Caki2 (cell line): ENCODE data around the gene NUP93. TPM values are rescaled to one million over a fixed set of nuclear protein-coding genes. Genes with fewer than 3 reads are reported as not detected.
A peak's percentile ranks its signal among the peaks of the same experiment; 100 is the strongest.
"Not testable (repeated sequence)": the region's sequence is repeated elsewhere in the genome, so short reads cannot be mapped to it uniquely, and the experiment has no call there.

Experiments used
- DNase-seq: peaks from one replicate; pipeline ENCODE4 v3.0.0-alpha.2; 2015; ENCODE audit warnings: low read depth
- in situ Hi-C: cut with HindIII; loops from 2 replicates; pipeline ENCODE4 v1.10.0; 2016; ENCODE audit warnings: low sequenced_read_pairs, low pct_unique_long_range_greater_than_20kb, mixed read lengths
- total RNA-seq: library from RNA; depleted of rRNA; stranded (reverse); fragments of >200 nt; shearing (Covaris generic); gene quantifications from 2 replicates; pipeline ENCODE4 v1.2.3, GENCODE V29; 2014; ENCODE audit warnings: low replicate concordance

The NUP93 gene
- total RNA-seq, 1 experiment from 2014 or later: 46.4 TPM

DNA sequence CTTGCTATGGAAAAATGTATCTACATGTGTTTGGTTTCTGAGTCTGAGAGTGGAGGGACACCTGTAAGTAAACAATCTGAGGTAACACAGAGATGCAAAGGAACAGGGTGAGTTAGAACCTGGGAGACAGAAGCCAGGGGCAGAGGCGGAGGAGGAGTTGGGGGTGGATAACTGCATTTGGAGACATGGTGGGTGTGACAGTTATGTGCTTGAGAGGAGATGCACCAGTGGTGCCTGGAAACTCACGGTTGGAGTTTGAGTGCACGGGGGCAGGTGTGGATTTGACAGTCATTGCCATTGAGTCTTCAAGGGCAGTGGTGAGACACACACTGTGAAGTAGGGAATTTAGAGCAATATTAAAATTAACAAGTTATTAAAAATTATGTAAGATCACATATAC lies 6.5 kb downstream of the NUP93 start:
- in situ Hi-C loops: no loop called here
- DNase-seq: no peak

GRCh38 chr16:56737539-56737938 lies 7.6 kb downstream of the NUP93 start:
- no peak for DNase-seq
- in situ Hi-C loops: no loop called here

DNA sequence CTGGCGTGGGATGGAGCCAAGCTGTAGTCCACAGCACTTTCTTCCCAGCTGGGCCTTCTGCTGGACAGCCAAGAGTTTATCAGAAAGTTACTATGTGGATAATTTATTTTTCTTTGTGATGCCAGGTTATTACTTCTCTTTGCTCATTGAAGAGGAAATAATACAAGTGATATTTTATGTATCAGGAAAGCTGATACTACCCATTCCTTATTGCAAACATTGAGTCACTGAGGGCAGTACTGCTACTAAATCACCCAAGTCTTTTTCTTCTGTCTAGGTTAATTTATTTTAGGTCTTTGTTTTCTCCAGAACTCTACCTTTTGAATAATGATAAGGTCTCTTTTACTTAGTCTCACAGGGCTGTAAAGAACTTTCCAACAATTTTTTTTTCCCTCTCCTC lies 8.3 kb downstream of the NUP93 start:
- DNase-seq: no peak
- in situ Hi-C loops: no loop called here

GRCh38 chr16:56739378-56739777 lies 9.4 kb downstream of the NUP93 start:
- in situ Hi-C loops, DNase-seq: not testable (repeated sequence)

DNA sequence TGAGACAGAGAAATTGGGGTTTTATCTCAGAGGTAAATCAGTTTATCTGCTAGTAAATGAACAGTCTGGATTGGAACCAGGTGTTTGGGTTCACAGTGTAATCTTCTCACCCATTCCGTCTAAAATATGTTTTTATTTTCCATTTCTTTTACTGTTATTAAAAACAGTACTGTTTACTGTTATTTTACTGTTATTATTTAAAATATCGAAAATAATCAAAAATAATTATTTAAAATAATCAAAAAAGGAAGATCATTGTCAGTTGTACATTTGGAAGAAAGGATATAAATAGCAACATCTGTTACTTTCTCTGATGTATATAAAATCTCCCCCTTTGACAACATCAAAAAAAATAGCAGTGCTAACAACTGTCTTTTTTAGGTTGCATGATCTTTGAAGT lies 11.5 kb downstream of the NUP93 start:
- no peak for DNase-seq
- in situ Hi-C loops: no loop called here

GRCh38 chr16:56742030-56742984 lies 12.4 kb downstream of the NUP93 start:
- peak; percentile 50 for DNase-seq
- in situ Hi-C loops: no loop called here

- in situ Hi-C loops: no loop called here
- no peak for DNase-seq
These were observed 13.9 kb downstream of the NUP93 start for GRCh38 chr16:56743840-56744239.

- in situ Hi-C loops: no loop called here
- DNase-seq: no peak
These were observed 15.2 kb downstream of the NUP93 start for GRCh38 chr16:56744996-56745640.

- DNase-seq: no peak
- in situ Hi-C loops: no loop called here
These were observed 17.6 kb downstream of the NUP93 start for GRCh38 chr16:56747486-56748045.

GRCh38 chr16:56748191-56748590 lies 18.3 kb downstream of the NUP93 start:
- no peak for DNase-seq
- in situ Hi-C loops: no loop called here

DNA sequence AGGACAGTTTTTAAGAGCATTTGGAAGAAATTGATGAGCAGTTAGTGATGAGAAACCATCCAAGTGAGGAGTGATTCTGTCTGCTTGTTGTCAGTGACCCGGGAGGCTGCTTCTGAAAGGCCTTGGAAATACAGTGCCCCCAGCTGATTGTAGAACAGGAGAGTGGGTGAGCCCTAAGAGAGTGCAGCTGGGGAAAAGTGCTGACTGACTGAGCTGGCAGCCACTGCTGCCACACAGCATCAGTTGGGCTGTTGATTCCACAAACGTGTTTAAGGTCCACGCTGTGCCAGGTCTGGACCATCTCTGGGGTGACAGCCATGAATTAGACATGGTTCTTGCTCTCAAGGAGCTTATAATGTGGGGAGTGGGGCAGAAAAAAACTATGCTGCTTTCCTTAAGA lies 18.9 kb downstream of the NUP93 start:
- in situ Hi-C loops: no loop called here
- no peak for DNase-seq

DNA sequence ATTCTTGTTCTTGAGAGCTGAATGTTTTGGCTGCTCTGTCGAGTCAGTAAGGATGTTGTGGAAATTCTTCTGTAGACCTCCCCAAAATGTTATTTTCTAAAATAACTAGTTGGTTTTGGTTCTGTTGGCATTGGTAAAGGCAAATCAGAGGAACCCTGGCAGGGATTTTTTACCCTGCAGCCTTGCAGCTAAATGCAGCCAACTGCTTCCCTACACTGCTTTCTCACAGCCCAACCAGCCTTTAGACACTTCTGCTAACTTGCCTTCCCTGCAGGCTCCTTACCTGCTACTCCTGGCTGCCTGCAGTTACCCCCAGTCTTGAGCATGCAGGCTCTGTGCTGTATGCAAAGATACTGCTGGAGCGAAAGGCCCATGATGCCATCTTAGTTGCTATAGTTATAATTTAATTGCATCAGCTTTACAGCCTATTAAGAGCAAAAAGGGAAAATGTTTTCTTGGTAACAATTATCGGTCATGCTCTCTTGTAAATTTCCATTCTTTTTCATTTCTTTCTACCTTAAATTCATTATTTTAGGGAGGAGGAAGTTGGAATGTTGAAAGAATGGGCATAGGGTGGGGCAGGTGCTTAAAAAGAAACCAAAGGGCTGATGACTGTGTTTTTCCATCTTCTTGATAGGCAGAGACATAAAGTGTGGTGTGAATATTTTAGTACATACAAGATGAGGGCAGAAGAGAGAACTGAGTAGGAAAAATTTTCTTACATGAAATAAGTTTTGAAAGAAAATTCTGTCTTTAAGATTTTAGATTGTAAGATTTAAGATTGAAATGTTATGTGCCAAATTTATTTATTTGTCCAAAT lies 20.0 kb downstream of the NUP93 start:
- DNase-seq: no peak
- in situ Hi-C loops: no loop called here

DNA sequence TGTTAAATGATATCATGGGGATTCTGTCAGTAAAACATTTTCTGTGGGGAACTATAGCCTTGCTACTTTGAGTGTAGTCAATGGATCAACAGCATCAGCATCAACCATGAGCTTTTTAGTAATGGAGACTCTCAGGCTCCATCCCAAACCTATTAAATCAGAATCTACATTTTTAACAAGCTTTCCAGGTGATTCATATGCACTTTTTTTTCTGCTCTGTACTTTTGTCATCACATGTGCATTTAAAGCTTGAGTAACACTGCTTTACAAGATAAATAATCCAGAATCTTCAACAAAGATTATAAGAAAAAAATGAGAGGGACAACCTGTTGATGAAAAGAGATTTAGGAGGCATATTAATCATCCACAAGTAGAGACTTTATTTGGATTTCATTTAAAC lies 23.5 kb downstream of the NUP93 start:
- in situ Hi-C loops: no loop called here
- no peak for DNase-seq

DNA sequence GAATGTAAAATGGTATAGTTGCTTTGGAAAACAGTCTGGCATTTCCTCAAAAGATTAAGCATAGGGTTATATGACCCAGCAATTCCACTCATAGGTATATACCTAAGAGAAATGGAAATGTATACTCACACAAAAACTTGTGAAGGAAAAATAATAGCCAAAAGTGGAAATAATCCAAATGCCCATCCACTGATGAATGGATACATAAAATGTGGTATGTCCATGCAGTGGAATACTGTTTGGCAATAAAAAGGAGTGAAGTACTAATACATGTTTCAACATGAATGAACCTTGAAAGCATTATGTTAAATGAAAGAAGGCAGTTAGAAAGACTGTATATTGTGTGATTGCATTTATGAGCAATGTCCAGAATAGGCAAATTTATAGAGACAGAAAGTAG lies 25.1 kb downstream of the NUP93 start:
- in situ Hi-C loops: no loop called here
- no peak for DNase-seq

GRCh38 chr16:56758432-56758831 lies 28.5 kb downstream of the NUP93 start:
- in situ Hi-C loops: no loop called here
- no peak for DNase-seq

DNA sequence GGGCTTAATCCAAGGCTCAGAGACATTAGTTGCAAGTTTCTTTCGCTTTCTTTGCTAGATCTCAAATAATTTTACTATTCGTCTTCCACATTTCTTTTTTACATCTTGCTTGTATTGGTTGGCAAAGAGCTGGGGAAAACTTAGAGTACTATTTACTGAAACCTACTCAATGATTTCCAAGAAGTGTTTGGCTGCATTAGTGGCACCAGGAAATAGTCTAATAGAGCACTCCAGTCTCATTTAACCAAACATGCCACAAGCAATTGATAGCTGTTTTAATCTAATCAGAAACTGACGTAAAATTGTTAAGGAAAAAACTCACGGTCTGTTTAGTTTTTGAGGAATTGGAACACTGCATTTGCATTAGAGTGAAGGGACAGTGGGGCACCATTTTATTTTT lies 29.0 kb downstream of the NUP93 start:
- no peak for DNase-seq
- in situ Hi-C loops: no loop called here

GRCh38 chr16:56763291-56763916 lies 33.5 kb downstream of the NUP93 start:
- DNase-seq: no peak
- in situ Hi-C loops: no loop called here

DNA sequence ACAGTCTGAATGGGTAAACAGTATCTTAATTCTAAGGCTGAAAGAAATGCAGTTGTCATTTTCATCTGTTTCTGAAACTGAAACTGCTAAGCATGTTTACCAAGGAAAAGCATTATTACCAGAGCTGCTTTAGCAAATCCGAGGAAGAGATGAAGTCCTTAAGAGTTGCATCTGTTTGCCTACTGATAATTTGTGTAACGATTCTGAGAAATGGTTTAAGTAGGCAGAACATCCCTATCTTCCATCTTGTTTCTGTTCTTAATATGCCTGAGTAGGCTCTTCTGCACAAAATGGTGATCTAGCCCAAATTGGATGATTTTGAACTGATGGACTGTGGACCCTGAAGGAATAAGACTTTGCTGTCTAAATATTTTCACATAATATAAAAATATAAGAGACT lies 34.9 kb downstream of the NUP93 start:
- no peak for DNase-seq
- in situ Hi-C loops: no loop called here
